Esophagus muscularis mucosa (tissue), 4 donors: Measurements from ENCODE around the gene PTPRN2. TPM values are rescaled to one million over a fixed set of nuclear protein-coding genes. Genes with fewer than 3 reads are reported as not detected.

ENCODE experiments used
- DNase-seq: peaks from one replicate; pipeline ENCODE4 v3.0.0-alpha.2; 2017; ENCODE audit errors: extremely low spot score
- H3K27ac ChIP-seq, 4 donors: fragments of 200-600 bp; sonication (generic); replicated peaks in 1 of 4; 1 replicate in 3 of 4; 2 replicates in 1 of 4; pipeline ENCODE4 v1.5.1; 2016 to 2019; ENCODE audit warnings: mild to moderate bottlenecking in 1 of 4
- H3K27me3 ChIP-seq, 4 donors: fragments of 200-600 bp; sonication (generic); one replicate each; pipeline versions ENCODE4 v1.5.1 to v1.6.0; 2016 to 2019
- H3K36me3 ChIP-seq, 4 donors: fragments of 200-600 bp; sonication (generic); one replicate each; pipeline ENCODE4 v1.5.1; 2016 to 2019
- H3K4me1 ChIP-seq, 4 donors: fragments of 200-600 bp; sonication (generic); one replicate each; pipeline ENCODE4 v1.5.1; 2016 to 2019
- H3K4me3 ChIP-seq, 4 donors: fragments of 200-600 bp; sonication (generic); 1 replicate in 2 of 4; 2 replicates in 2 of 4; pipeline ENCODE4 v1.5.1; 2016 to 2019; ENCODE audit warnings: mild to moderate bottlenecking in 4 of 4, moderate library complexity in 1 of 4
- H3K9me3 ChIP-seq, 4 donors: fragments of 200-600 bp; sonication (generic); 1 replicate in 3 of 4; 2 replicates in 1 of 4; pipeline ENCODE4 v1.5.1; 2016 to 2019
- CTCF ChIP-seq, 3 experiments: fragments of 200-600 bp in 2 of 3; fragments of 450-650 bp in 1 of 3; sonication (generic) in 2 of 3; IDR thresholded peaks; one replicate each; pipeline ENCODE4 v1.5.1; 2017 to 2019; ENCODE audit warnings: antibody characterized with exemption in 3 of 3, mild to moderate bottlenecking in 2 of 3, moderate library complexity in 1 of 3
- EP300 ChIP-seq: sonication (generic); formaldehyde crosslinking; IDR thresholded peaks from one replicate; pipeline ENCODE4 v1.6.1; 2017; ENCODE audit warnings: antibody characterized with exemption
- POLR2A ChIP-seq: fragments of 450-650 bp; IDR thresholded peaks from one replicate; pipeline ENCODE4 v1.6.1; 2017; ENCODE audit warnings: antibody characterized with exemption, moderate library complexity, mild to moderate bottlenecking, low read depth
- POLR2AphosphoS5 ChIP-seq, 2 donors: sonication (generic); formaldehyde crosslinking; IDR thresholded peaks; one replicate each; pipeline ENCODE4 v1.6.1; 2017; ENCODE audit warnings: antibody characterized with exemption in 2 of 2
- WGBS: methylation state at CpG from one replicate; pipeline ENCODE4 v1.1.5; 2018; 5-methylcytosine and 5-hydroxymethylcytosine counted together
- intact Hi-C: fragments of 100-400 bp; cut with DNase I; formaldehyde crosslinking; loops from one replicate; pipeline ENCODE4 v1.15.1; 2023
- total RNA-seq, 4 donors: library from RNA; depleted of rRNA; stranded (reverse); fragments of >200 nt; gene quantifications; one replicate each; pipeline versions ENCODE4 v1.1.0 to v1.2.1, GENCODE V29; 2016

PTPRN2 gene
- total RNA-seq, 4 donors from 2014 or later: 2.1 to 3.1 (median 3.1) TPM

- TF ChIP-seq CTCF (IDR thresholded peaks at IDR 0.05): no peak
- TF ChIP-seq POLR2AphosphoS5 (IDR thresholded peaks at IDR 0.05): no peak
- TF ChIP-seq EP300: no peak
- TF ChIP-seq POLR2A: no peak
- Histone ChIP-seq H3K36me3 (no peaks in the 10 kb centered on the region), H3K27ac (no peak overlapping the region), H3K27me3 (no peaks in the 10 kb centered on the region), H3K9me3 (peaks cover 0 to 38% (median 17%) of the 10 kb centered on the region in 4 donors), H3K4me3 (no peak overlapping the region), H3K4me1 (no peaks in the 10 kb centered on the region)
- no peak for DNase-seq
- WGBS: 83% methylated on average over 5 of the region's 14 CpGs
- intact Hi-C loops: no loop called here
Measured at GRCh38 chr7:158193446-158193845, 394.2 kb downstream of the PTPRN2 start.

- intact Hi-C loops: no loop called here
- no peak overlapping the region for H3K4me3 ChIP-seq
- 88% methylated on average over 4 of the region's 18 CpGs for WGBS
Measured at GRCh38 chr7:158192956-158193355, 394.7 kb downstream of the PTPRN2 start.

GRCh38 chr7:158192184-158192835, 395.3 kb downstream of the PTPRN2 start:
- TF ChIP-seq POLR2A (no peak), POLR2AphosphoS5 (IDR thresholded peaks at IDR 0.05) (no peak), EP300 (no peak), CTCF (IDR thresholded peaks at IDR 0.05) (no peak)
- Histone ChIP-seq H3K36me3 (no peaks in the 10 kb centered on the region), H3K4me1 (no peaks in the 10 kb centered on the region), H3K27ac (no peak overlapping the region), H3K9me3 (peaks cover 0 to 38% (median 17%) of the 10 kb centered on the region in 4 donors), H3K4me3 (no peak overlapping the region), H3K27me3 (no peaks in the 10 kb centered on the region)
- no peak for DNase-seq
- WGBS: 87% methylated on average over 11 of the region's 28 CpGs
- intact Hi-C loops: no loop called here

More at GRCh38 chr7:158192956-158193355, 394.7 kb downstream of the PTPRN2 start:
- TF ChIP-seq CTCF (IDR thresholded peaks at IDR 0.05) (no peak), POLR2A (no peak), POLR2AphosphoS5 (IDR thresholded peaks at IDR 0.05) (no peak), EP300 (no peak)
- Histone ChIP-seq H3K4me1 (no peaks in the 10 kb centered on the region), H3K9me3 (peaks cover 0 to 38% (median 17%) of the 10 kb centered on the region in 4 donors), H3K27ac (no peak overlapping the region), H3K36me3 (no peaks in the 10 kb centered on the region), H3K27me3 (no peaks in the 10 kb centered on the region)
- DNase-seq: no peak

GRCh38 chr7:158191671-158192070, 396.0 kb downstream of the PTPRN2 start:
- WGBS: 80% methylated on average over 4 of the region's 8 CpGs
- no peaks in the 10 kb centered on the region for H3K36me3 ChIP-seq
- no peak for TF ChIP-seq POLR2A
- H3K27me3 ChIP-seq: no peaks in the 10 kb centered on the region
- H3K27ac ChIP-seq: no peak overlapping the region
- intact Hi-C loops: no loop called here
- no peak overlapping the region for H3K4me3 ChIP-seq
- peaks cover 0 to 36% (median 17%) of the 10 kb centered on the region in 4 donors for H3K9me3 ChIP-seq
- no peak for DNase-seq
- H3K4me1 ChIP-seq: no peaks in the 10 kb centered on the region

GRCh38 chr7:158190756-158191155, 396.9 kb downstream of the PTPRN2 start:
- no peak overlapping the region for H3K4me3 ChIP-seq
- 85% methylated on average over 11 of the region's 11 CpGs for whole genome bisulfite sequencing
- no peaks in the 10 kb centered on the region for H3K4me1 ChIP-seq
- H3K27ac ChIP-seq: no peak overlapping the region
- intact Hi-C loops: no loop called here
- no peaks in the 10 kb centered on the region for H3K36me3 ChIP-seq
- H3K9me3 ChIP-seq: peaks cover 0 to 26% (median 10%) of the 10 kb centered on the region in 4 donors
- DNase-seq: no peak
- H3K27me3 ChIP-seq: no peaks in the 10 kb centered on the region
- TF ChIP-seq EP300: no peak
- TF ChIP-seq POLR2AphosphoS5 (IDR thresholded peaks at IDR 0.05): no peak
- no peak for TF ChIP-seq POLR2A
- no peak for TF ChIP-seq CTCF (IDR thresholded peaks at IDR 0.05)
